Subcutaneous abdominal adipose tissue (tissue), 5 donors: ENCODE data around the gene TESK2.

ENCODE experiments used
- H3K27ac ChIP-seq: one replicate; pipeline ENCODE4 v1.7.0; 2013; ENCODE audit warnings: low read depth, mild to moderate bottlenecking, inconsistent platforms, low read length, moderate library complexity
- H3K27me3 ChIP-seq, 5 donors: one replicate each; pipeline ENCODE4 v1.7.0; 2013; ENCODE audit warnings: low read length in 5 of 5, inconsistent platforms in 1 of 5; ENCODE audit not compliant: control insufficient read depth in 5 of 5, insufficient read depth in 4 of 5
- H3K36me3 ChIP-seq, 5 donors: one replicate each; pipeline ENCODE4 v1.7.0; 2013; ENCODE audit warnings: low read length in 5 of 5; ENCODE audit not compliant: control insufficient read depth in 5 of 5, insufficient read depth in 5 of 5
- H3K4me1 ChIP-seq, 5 donors: one replicate each; pipeline ENCODE4 v1.7.0; 2013; ENCODE audit warnings: low read length in 5 of 5, mild to moderate bottlenecking in 3 of 5, moderate library complexity in 1 of 5; ENCODE audit not compliant: control insufficient read depth in 5 of 5, insufficient read depth in 5 of 5
- H3K4me3 ChIP-seq, 5 donors: one replicate each; pipeline ENCODE4 v1.7.0; 2013; ENCODE audit warnings: low read length in 5 of 5, low read depth in 1 of 5
- H3K9ac ChIP-seq, 5 donors: one replicate each; pipeline ENCODE4 v1.7.0; 2013; ENCODE audit warnings: low read length in 5 of 5, mild to moderate bottlenecking in 4 of 5, moderate library complexity in 3 of 5
- H3K9me3 ChIP-seq, 5 donors: one replicate each; pipeline ENCODE4 v1.7.0; 2013; ENCODE audit warnings: low read length in 5 of 5; ENCODE audit not compliant: control insufficient read depth in 5 of 5
- donor health status: healthy.
- donor health status: healthy.
- donor health status: healthy.
- donor health status: healthy.
- donor health status: healthy.

TESK2 gene

GRCh38 chr1:45510036-45510971 lies 19.3 kb upstream of the TESK2 start:
- Histone ChIP-seq H3K36me3 (peaks cover 28 to 73% (median 60%) of the 10 kb centered on the region in 5 donors), H3K27ac (no peak overlapping the region), H3K4me3 (no peak overlapping the region), H3K4me1 (no peaks in the 10 kb centered on the region), H3K9me3 (no peaks in the 10 kb centered on the region), H3K9ac (no peak overlapping the region), H3K27me3 (no peaks in the 10 kb centered on the region)

- Histone ChIP-seq H3K9me3 (no peaks in the 10 kb centered on the region), H3K36me3 (peaks cover 21 to 56% (median 44%) of the 10 kb centered on the region in 5 donors), H3K4me1 (no peaks in the 10 kb centered on the region), H3K27me3 (no peaks in the 10 kb centered on the region), H3K9ac (no peak overlapping the region), H3K27ac (no peak overlapping the region), H3K4me3 (no peak overlapping the region)
Measured at GRCh38 chr1:45508295-45509151, 17.6 kb upstream of the TESK2 start.

- peaks cover 16 to 50% (median 39%) of the 10 kb centered on the region in 5 donors for H3K36me3 ChIP-seq
- H3K27me3 ChIP-seq = no peaks in the 10 kb centered on the region
- no peaks in the 10 kb centered on the region for H3K4me1 ChIP-seq
- no peak overlapping the region for H3K9ac ChIP-seq
- H3K9me3 ChIP-seq = no peaks in the 10 kb centered on the region
- H3K27ac ChIP-seq = no peak overlapping the region
- H3K4me3 ChIP-seq = no peak overlapping the region
Measured at GRCh38 chr1:45507893-45508292, 16.9 kb upstream of the TESK2 start.

- H3K27ac ChIP-seq = no peak overlapping the region
- H3K27me3 ChIP-seq = no peaks in the 10 kb centered on the region
- peaks cover 16 to 43% (median 33%) of the 10 kb centered on the region in 5 donors for H3K36me3 ChIP-seq
- H3K9ac ChIP-seq = no peak overlapping the region
- H3K4me3 ChIP-seq = no peak overlapping the region
- no peaks in the 10 kb centered on the region for H3K4me1 ChIP-seq
- H3K9me3 ChIP-seq = no peaks in the 10 kb centered on the region
Measured at GRCh38 chr1:45507195-45507594, 16.2 kb upstream of the TESK2 start.

GRCh38 chr1:45503462-45504360 lies 12.7 kb upstream of the TESK2 start:
- no peak overlapping the region for H3K9ac ChIP-seq
- H3K36me3 ChIP-seq = peaks cover 4 to 13% (median 6%) of the 10 kb centered on the region in 5 donors
- no peak overlapping the region for H3K4me3 ChIP-seq
- H3K27ac ChIP-seq = no peak overlapping the region
- H3K27me3 ChIP-seq = no peaks in the 10 kb centered on the region
- peaks cover 0 to 23% (median 22%) of the 10 kb centered on the region in 5 donors for H3K4me1 ChIP-seq
- H3K9me3 ChIP-seq = no peaks in the 10 kb centered on the region

- peaks cover 0 to 26% (median 22%) of the 10 kb centered on the region in 5 donors for H3K4me1 ChIP-seq
- H3K9me3 ChIP-seq = no peaks in the 10 kb centered on the region
- H3K36me3 ChIP-seq = peaks cover 0 to 2% (median 0%) of the 10 kb centered on the region in 5 donors
- no peak overlapping the region for H3K9ac ChIP-seq
- H3K27ac ChIP-seq = no peak overlapping the region
- H3K27me3 ChIP-seq = no peaks in the 10 kb centered on the region
- no peak overlapping the region for H3K4me3 ChIP-seq
Measured at GRCh38 chr1:45501505-45501859, 10.5 kb upstream of the TESK2 start.

GRCh38 chr1:45499415-45499769 lies 8.4 kb upstream of the TESK2 start:
- H3K4me1 ChIP-seq = peaks cover 0 to 28% (median 22%) of the 10 kb centered on the region in 5 donors

GRCh38 chr1:45498279-45498678 lies 7.3 kb upstream of the TESK2 start:
- no peak overlapping the region for H3K27ac ChIP-seq
- H3K27me3 ChIP-seq = no peaks in the 10 kb centered on the region
- H3K9me3 ChIP-seq = no peaks in the 10 kb centered on the region
- H3K9ac ChIP-seq = no peak overlapping the region
- H3K36me3 ChIP-seq = no peaks in the 10 kb centered on the region
- no peak overlapping the region for H3K4me3 ChIP-seq
- H3K4me1 ChIP-seq = peaks cover 0 to 28% (median 22%) of the 10 kb centered on the region in 5 donors

More at GRCh38 chr1:45499415-45499769, 8.4 kb upstream of the TESK2 start:
- Histone ChIP-seq H3K27ac (no peak overlapping the region), H3K9me3 (no peaks in the 10 kb centered on the region), H3K4me3 (peak overlapping the region; percentile 78 to 95 (median 85)), H3K36me3 (peaks cover 0 to 2% (median 0%) of the 10 kb centered on the region in 5 donors), H3K9ac (peak overlapping the region; percentile 21 to 78 (median 70)), H3K27me3 (no peaks in the 10 kb centered on the region)

- Histone ChIP-seq H3K4me3 (no peak overlapping the region), H3K36me3 (no peaks in the 10 kb centered on the region), H3K4me1 (peaks cover 2 to 26% (median 16%) of the 10 kb centered on the region in 5 donors), H3K27me3 (no peaks in the 10 kb centered on the region), H3K9me3 (no peaks in the 10 kb centered on the region), H3K27ac (no peak overlapping the region), H3K9ac (no peak overlapping the region)
Measured at GRCh38 chr1:45493116-45493697, 2.2 kb upstream of the TESK2 start.
